ENCODE results near the gene HIPK2. TPM values are rescaled to one million over a fixed set of nuclear protein-coding genes. Genes with fewer than 3 reads are reported as not detected.

Gene HIPK2
- total RNA-seq, 4 donors from 2014 or later = 20.9 to 40.9 (median 26.7) TPM

DNA sequence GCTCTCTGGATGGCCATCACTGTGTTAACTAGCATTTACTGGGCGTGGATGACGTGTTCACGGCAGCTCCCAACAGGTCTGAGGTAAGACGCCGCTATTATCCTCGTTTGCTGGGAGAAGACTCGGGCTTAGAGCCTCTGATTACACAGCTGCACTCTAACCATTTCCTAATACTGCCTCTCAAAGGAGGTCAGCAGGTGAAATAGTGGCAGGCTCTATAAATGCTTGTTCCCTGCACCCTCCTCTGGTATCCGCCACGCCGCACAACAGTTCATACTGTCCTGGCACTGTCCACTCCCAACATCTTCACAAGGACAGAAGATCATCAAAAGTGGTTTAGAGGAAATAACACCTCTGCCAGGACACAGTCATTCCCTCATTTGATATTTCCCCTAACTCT is 28.3 kb downstream of the HIPK2 start:
- peaks cover 55 to 69% (median 62%) of the 10 kb centered on the region in 4 donors for H3K4me1 ChIP-seq

DNA sequence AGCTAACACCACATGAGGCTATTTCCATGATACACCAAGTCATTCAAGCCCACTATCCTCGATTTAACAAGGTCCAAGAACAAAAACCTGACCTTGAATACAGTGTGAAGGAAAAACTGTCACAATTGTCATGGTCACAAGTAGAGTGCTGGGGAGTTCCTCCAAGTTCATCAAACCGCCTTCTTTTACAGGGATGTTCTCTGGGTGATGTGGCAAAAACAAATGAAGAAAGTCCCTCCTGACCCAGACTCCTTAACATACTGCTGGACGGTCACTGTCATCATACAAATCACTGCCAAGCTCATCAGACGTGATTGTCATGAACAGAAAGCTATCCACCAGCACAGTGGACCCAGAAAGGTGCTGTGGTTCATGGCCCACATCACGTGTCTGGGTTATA is 28.9 kb downstream of the HIPK2 start:
- no peak for DNase-seq (ENCODE audit: extremely low spot score)
- Histone ChIP-seq H3K27ac (replicated peaks in 1 of 4) (no peak overlapping the region), H3K27me3 (no peaks in the 10 kb centered on the region), H3K4me3 (no peak overlapping the region), H3K4me1 (peaks cover 56 to 74% (median 63%) of the 10 kb centered on the region in 4 donors), H3K9me3 (no peaks in the 10 kb centered on the region), H3K36me3 (no peaks in the 10 kb centered on the region)
- 96% methylated on average over 4 of the region's 5 CpGs for WGBS
- TF ChIP-seq POLR2AphosphoS5 (IDR thresholded peaks at IDR 0.05) (no peak), EP300 (IDR thresholded peaks at IDR 0.05) (no peak), POLR2A (IDR thresholded peaks at IDR 0.05; ENCODE audit: low read depth) (no peak)
- TF ChIP-seq, protein P1, sequence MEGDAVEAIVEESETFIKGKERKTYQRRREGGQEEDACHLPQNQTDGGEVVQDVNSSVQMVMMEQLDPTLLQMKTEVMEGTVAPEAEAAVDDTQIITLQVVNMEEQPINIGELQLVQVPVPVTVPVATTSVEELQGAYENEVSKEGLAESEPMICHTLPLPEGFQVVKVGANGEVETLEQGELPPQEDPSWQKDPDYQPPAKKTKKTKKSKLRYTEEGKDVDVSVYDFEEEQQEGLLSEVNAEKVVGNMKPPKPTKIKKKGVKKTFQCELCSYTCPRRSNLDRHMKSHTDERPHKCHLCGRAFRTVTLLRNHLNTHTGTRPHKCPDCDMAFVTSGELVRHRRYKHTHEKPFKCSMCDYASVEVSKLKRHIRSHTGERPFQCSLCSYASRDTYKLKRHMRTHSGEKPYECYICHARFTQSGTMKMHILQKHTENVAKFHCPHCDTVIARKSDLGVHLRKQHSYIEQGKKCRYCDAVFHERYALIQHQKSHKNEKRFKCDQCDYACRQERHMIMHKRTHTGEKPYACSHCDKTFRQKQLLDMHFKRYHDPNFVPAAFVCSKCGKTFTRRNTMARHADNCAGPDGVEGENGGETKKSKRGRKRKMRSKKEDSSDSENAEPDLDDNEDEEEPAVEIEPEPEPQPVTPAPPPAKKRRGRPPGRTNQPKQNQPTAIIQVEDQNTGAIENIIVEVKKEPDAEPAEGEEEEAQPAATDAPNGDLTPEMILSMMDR (IDR thresholded peaks at IDR 0.05) = no peak
- intact Hi-C loops (cut with DNase I) = no loop called here

More for the DNA sequence above, 28.3 kb downstream of the HIPK2 start:
- TF ChIP-seq, protein P1 (IDR thresholded peaks at IDR 0.05) = no peak
- TF ChIP-seq POLR2AphosphoS5 (IDR thresholded peaks at IDR 0.05) (no peak), POLR2A (IDR thresholded peaks at IDR 0.05; ENCODE audit: low read depth) (no peak), EP300 (IDR thresholded peaks at IDR 0.05) (no peak)
- 95% methylated on average over 10 of the region's 10 CpGs for WGBS
- no peak overlapping the region for H3K27ac ChIP-seq (replicated peaks in 1 of 4)
- DNase-seq (ENCODE audit: extremely low spot score) = no peak
- H3K4me3 ChIP-seq = no peak overlapping the region
- no peaks in the 10 kb centered on the region for H3K9me3 ChIP-seq
- H3K36me3 ChIP-seq = no peaks in the 10 kb centered on the region
- intact Hi-C loops (cut with DNase I) = no loop called here
- no peaks in the 10 kb centered on the region for H3K27me3 ChIP-seq

DNA sequence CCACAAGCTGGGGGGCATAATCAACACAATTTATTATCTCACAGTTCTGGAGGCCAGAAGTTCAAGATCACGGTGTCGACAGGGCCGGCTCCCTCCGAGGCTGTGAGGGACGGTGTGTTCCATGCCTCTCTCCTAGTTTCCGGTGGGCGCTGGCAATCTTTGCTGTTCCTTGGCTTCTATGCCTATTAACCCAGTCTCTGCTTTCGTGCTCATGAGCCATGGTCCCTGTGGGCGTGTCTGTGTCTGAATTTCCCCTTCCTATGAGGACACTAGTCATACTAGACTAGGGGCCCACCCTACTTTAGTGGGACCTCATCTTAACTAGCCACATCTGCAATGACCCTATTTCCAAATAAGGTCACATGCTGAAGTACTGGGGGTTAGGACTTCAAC is 29.4 kb downstream of the HIPK2 start:
- Histone ChIP-seq H3K27me3 (no peaks in the 10 kb centered on the region), H3K27ac (replicated peaks in 1 of 4) (no peak overlapping the region), H3K4me1 (peaks cover 55 to 79% (median 63%) of the 10 kb centered on the region in 4 donors), H3K9me3 (no peaks in the 10 kb centered on the region), H3K36me3 (no peaks in the 10 kb centered on the region), H3K4me3 (no peak overlapping the region)
- WGBS = 100% methylated on average over 9 of the region's 9 CpGs
- intact Hi-C loops (cut with DNase I) = no loop called here
- no peak for DNase-seq (ENCODE audit: extremely low spot score)
- no peak for TF ChIP-seq POLR2A (IDR thresholded peaks at IDR 0.05; ENCODE audit: low read depth)
- no peak for TF ChIP-seq EP300 (IDR thresholded peaks at IDR 0.05)
- no peak for TF ChIP-seq POLR2AphosphoS5 (IDR thresholded peaks at IDR 0.05)
- TF ChIP-seq, protein P1 (IDR thresholded peaks at IDR 0.05) = no peak

DNA sequence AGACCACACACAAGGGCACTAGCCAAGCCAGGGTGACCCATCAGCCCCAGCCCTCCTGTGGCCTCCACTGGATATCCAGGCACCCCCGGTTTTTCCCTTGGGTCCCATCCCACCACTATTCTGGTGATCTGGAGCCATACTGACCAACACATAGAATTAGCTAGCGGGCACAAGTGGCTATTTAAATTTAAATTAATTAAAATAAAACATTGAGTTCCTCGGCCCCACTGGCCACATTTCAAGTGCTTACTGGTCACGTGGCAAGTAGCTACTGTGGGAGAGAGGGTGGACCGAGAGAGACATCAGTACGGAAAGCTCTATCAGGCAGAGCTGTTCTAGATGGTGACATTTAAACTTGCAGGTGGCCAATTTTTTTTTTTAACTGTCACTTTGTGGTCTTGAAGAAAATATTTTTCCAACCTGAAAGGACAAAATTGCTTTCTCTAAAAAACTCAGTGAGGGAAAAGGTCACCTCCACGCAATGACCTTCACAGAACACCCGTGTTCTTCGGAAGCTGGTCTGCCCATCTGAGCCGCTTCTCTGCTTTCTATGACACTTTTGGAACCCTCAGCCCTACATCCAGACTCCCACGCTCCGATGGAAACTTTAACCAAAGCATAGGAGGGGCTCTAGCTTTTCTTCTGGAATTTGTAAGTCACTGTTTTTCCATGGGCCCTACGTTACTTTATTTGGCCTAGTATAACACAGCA is 30.0 kb downstream of the HIPK2 start:
- peaks cover 55 to 79% (median 63%) of the 10 kb centered on the region in 4 donors for H3K4me1 ChIP-seq
- TF ChIP-seq, protein P1 (IDR thresholded peaks at IDR 0.05) = no peak
- TF ChIP-seq POLR2AphosphoS5 (IDR thresholded peaks at IDR 0.05) = no peak
- no peak for TF ChIP-seq POLR2A (IDR thresholded peaks at IDR 0.05; ENCODE audit: low read depth)
- TF ChIP-seq EP300 (IDR thresholded peaks at IDR 0.05) = no peak

More for the DNA sequence above, 30.0 kb downstream of the HIPK2 start:
- H3K9me3 ChIP-seq = no peaks in the 10 kb centered on the region
- H3K27me3 ChIP-seq = no peaks in the 10 kb centered on the region
- WGBS = 95% methylated on average over 13 of the region's 13 CpGs
- H3K36me3 ChIP-seq = no peaks in the 10 kb centered on the region
- no peak for DNase-seq (ENCODE audit: extremely low spot score)
- intact Hi-C loops (cut with DNase I) = no loop called here
- H3K4me3 ChIP-seq = no peak overlapping the region
- no peak overlapping the region for H3K27ac ChIP-seq (replicated peaks in 1 of 4)
